DMS153 treated with DMSO at 0.1 percent for 48 hours (cell line): Measurements from ENCODE around the gene ZFR2.

ENCODE experiments used
- DNase-seq: peaks from one replicate; lab custom pipeline; 2025; ENCODE audit not compliant: unreplicated experiment; lab: John Stamatoyannopoulos, UW

Gene ZFR2

DNA sequence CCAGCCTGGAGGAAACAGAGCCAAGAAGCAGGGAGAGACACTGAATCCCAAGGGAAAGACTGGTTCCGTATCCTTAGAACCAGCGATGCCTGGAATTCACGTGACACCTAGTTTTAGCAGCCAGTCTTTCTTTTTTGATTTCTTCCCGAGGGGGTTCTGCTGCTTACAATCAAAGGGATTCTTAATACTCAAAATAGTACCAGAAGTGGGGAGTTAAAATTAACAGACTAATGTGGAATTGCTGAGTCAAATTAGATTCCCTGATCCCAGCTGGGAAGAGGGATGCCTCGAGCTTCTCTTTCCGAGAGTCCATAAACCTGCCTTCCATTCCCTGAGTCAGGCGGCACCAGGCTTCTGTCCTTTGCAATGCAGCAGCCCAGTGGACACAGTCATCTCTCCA lies 77.9 kb downstream of the ZFR2 start:
- no peak for DNase-seq

DNA sequence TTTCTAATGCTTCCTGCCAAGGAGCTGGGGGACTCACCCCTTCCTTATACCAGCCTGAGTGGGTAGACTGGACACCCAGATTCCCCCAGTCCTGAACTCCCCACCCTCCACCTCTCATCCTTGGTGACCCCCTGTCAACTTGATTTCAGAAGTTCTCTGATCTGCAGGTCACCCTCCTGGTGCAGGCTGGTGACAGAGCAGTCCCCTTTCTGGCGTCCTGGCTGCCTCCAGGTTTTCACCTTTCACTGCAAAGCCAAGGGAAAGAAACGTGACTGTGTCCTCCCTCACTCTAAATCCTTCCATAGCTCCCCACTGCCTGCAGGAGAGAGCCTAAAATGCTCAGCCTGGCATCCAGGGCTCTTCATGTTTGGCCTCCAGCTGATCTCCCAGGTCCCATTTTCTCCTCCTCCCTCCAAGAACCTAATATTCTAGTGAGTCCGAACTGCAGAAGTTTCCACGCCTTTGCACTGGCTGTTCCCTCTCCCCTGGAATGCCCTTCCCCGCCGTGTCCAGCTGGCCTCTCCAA lies 78.6 kb downstream of the ZFR2 start:
- DNase-seq, result no peak

DNA sequence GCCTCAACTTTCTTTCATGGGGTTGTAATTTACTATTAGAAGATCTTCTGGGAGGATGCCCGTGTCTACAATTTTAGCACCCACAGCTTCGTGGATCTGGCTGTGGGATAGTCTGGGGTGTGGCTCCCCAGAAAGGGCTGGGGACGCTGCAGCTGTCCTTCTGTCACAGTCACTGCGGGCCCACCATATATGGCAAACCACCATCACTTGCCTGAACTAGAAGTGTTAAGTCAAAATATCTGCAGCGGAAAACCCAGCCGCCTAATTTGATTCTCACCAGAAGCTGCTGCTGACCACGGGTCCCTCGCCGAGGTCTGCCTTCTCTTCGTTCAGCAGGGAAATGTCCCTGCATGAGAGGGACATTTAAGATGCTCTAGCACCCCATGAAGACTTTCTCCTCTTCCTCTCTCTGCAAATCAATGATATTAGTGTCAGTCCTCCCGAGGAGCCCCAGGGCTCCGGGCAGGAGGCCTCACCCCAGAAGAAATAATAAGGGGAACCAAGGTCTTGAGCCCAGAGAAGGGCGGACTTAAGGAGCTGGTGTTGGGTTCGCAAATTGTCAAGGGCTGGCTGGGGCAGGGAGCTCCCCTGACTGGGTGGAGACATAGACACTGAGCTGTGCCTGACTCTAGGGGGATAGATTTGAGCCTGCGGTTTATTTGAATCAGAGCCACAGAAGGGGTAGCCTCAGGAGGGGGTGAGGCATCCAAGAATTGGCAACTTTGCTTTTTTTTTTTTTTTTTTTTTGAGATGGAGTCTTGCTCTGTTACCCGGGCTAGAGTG lies 79.7 kb downstream of the ZFR2 start:
- DNase-seq, result no peak

DNA sequence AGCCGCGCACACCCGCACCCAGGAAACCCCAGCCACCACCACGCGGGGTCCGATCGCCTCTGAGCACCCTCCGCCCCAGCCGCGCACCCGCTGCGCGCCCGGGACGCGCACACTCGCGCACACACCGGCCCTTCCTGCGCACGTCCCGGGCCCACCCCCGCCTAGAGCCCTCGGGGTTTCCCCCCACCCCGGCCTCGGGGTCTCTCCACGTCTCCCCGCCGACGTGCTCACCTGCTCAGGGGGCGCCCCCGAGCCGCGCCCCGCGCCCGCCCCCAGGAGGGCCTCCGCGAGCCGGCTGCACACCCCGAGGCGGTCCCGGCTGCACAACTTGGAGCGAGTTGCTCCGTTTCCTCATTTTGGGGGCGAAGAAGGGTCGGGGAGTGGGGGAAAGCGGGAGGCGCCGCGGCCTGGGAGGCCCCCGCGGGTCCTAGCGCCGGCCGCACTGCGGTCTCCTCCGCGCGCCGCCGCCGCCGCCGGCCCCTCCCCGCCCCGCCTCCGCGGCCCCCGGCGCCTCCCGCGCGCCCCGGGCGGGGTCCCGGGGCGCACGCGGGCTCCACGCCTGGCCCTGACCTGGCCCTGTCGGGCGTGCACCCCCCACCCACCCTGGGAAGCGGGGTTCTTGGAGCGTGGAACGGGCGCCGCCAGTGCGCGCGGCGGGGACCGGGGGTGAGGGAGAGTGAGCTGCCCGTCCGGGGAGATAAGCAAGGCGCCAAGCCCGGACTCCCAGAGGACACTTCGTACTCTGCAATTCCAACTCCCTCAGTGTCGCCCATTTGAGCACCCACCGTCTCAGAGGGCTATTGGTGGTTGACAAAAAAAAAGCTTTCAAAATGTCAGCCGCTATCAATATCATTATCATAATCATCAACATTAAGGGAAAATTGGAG lies 82.7 kb downstream of the ZFR2 start, which contains the start of gene MATK:
Gene MATK, minus strand, starts transcription at position 444 of the 887 bp plus-strand sequence. CDS start 1,246 bp downstream, outside the sequence.
- DNase-seq, result no peak

DNA sequence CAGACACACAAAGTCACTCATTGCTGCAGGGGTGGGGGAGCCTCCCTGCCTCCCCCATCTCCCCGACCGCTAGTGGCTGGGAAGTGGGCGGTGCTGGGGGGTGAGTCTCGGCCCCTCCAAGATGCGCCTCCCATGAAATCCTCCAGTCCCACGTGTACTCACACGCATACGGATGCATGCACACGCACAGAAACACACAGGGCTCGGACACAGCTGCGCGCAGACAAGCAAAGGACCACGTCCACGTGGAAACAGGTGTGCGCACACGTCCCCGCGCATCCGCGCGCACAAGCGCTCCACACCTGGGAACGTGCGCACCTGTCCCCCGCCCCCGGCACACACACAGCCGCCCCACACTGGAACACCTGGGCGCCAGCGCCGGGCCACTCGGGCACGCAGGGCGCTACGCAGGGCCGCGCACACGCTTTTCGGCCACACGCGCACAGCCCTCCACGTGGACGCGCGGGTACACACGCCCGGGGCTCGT lies 83.3 kb downstream of the ZFR2 start:
- no peak for DNase-seq

DNA sequence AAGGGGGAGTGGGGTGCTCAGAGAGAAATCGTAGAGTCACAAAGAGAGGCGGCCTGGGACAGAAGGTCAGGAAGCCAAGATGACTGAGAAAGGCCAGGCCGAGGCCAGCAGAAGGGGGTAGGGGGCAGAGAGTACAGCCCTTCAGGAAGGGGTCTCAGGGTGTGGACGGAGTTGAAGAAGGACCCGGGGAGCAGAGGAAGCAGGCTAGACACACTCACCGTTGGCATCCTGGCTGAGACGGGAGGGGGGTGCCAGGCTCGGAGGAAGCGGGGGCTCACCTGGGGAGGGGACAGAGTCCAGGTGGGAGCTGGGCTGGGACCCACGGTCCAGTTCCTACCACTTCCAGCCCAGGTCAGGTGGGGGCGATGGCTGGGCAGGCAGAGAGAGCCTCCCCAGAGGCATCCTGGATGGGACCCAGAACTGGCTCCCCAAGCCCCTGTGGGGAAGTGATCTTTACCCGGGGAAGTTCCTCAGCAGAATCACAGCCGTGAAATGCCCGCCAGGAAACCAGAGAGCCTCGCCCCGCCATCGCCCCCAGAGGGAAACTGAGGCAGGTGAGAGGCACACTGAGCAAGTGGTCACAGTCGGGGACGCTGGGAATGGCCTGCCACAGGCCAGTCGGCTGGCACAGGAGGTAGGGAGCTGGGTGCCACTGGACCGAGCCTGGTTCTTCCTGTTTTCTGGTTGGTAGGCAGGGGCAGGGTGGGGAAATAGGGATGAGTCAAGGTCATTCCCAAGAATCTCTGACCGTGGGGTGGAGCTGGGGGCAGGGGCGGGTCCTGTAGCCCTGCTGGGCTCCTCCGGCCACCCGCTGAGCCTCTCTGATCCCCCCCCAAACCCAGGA lies 84.0 kb downstream of the ZFR2 start:
- no peak for DNase-seq

DNA sequence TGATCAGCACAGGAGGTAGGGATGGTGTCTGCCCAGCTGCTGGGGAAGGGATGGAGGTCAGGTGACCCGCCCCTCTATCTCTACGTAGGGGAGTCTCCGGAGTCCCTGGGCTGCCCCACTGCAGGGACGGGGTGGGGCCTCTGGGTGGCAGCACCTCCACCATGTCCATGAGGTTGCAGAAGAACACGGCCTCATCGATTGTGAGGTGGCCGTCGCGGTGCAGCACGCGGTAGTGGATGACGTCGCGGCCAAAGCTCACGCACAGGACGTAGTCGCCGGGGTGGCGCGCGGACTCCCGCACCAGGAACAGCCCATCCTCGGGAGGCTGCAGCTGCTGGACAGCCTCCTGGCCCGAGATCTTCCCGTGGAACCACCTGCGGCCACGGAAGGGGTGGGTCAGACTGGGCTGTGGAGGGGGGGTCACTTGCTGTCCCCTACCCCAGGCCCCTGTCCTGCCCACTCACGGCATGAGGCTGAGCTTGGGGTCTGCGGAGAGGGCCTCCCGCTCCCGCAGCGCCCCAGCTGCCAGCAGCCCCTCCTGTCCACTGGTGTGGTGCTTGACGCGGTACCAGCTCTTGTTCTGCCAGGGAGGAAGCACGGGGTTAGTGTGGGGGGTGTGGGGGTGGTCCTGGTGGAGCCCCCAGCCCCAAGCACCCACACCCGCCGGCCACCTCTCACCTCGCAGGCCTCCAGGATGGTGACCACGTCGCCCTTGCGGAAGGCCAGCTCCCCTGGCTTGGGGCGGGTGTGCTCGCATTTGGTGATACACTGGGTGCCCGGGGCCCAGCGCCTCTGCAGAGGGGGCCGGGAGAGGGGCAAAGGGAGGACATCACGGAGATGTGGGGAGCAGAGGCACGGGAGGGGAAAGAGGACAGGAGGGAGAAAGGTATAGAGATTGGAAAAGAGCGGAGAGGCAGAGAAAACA lies 84.9 kb downstream of the ZFR2 start:
- DNase-seq, result no peak

DNA sequence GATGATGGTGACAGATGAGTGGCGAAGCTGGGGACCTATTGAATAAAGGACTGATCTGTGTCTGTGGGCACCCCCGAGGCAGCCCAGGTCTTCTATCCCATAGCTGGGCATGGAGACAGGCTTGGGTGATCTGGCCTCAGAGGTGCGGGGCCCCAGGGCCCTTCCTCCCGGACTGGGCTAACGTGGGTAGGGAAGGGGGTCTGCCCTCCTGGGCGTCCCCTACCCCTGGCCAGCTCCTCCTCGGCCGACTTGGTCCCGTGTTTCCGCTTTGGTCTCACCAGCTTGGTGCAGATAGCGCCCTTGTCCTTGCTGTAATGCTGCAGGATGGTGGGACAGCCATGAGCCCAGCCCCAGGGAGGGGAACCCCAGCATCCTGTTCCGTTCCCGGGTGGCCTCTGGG lies 85.9 kb downstream of the ZFR2 start:
- DNase-seq, result no peak

DNA sequence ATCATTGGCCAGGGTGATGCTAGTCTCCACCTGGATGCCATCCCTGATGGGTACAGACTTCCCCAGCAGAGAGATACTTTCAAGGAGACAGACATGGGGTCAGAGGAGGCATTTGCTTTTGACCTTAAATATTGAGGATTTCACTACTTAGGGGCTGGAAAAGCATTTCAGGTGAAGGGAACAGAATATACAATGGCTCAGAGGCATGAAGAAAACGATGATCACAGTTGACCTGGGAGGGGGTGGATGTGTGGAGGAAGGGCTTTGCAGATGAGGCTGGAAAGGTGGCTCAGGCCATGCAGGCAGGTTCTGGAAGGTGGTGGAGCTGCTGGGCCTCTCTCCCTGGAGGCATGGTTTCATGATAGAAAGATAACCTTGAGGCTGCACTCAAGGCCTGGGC lies 86.5 kb downstream of the ZFR2 start:
- DNase-seq, result no peak

DNA sequence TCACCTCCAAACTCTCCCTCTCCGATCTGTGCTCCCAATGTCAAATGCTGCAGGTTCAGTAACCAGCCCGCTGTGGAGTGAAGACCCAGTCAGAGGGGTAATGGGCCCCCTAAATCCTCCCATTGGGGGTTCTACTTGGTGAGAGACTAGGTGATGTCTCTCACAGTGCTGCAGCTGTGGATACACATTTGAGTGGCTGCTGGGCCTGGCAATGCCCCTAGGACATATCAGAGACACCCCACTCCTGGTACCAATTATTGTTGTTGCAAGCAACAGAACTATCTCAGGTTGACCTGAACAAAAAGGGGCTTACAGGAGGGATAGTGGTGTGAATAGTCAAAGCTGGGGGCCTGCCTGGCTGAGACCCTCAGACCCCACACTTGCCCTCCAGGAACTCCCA lies 87.2 kb downstream of the ZFR2 start:
- DNase-seq, result no peak

DNA sequence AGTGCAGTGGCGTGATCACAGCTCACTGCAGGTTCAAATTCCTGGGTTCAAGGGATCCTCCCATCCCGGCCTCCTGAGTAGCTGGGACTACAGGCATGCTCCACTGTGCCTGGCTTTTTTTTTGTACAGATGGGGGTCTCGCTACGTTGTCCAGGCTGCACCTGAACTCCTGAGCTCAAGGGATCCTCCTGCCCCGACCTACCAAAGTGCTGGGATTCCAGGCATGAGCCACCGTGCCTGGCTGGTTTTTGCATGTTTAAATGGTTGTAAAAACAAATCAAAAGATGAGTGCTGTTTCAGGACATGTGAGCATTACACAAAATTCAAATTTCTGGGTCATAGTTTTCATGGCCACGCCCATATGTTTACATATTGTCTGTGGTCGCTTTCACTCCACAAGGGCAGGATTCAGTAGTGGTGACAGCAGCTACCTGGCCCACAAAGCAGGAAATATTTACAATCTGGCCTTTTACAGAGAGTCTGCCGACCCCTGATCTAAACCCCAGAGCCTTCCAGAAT lies 88.0 kb downstream of the ZFR2 start:
- no peak for DNase-seq

DNA sequence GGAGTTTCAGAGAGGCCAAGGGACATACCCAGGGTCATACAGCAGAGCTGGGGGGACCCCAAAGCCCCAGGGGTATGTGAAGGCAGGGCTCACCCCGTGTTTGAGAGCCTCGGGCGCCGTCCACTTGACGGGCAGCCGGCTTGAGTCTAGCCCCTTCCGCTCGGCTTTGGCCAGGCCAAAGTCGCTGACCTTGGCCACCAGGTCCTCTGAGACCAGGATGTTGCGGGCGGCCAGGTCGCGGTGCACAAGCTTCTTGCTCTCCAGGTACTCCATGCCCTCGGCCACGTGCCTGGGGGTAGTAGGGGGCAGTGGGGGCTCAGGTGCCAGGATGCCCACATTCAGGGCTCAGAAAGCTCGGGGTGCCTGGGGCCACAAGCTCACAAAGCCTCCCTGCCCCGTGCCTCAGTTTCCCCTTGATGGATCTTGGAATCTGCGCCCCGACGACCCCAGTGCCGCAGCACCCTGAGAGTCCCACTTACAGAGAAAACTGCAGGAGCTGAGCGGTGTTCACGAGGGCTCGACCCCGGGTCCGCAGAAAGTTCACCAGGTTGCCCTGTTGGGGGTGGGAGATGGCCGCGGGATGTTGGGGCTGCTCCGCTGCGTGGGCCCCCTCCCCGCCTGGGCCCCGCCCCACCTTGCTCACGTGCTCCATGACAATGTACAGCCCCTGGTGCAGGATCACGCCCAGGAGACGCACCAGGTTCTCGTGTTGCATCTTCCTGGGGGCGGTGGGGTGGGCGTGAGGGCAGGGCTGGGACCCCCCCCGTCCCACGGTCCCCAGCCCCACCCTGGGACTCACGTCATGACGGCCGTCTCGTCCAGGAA lies 89.7 kb downstream of the ZFR2 start:
- no peak for DNase-seq

DNA sequence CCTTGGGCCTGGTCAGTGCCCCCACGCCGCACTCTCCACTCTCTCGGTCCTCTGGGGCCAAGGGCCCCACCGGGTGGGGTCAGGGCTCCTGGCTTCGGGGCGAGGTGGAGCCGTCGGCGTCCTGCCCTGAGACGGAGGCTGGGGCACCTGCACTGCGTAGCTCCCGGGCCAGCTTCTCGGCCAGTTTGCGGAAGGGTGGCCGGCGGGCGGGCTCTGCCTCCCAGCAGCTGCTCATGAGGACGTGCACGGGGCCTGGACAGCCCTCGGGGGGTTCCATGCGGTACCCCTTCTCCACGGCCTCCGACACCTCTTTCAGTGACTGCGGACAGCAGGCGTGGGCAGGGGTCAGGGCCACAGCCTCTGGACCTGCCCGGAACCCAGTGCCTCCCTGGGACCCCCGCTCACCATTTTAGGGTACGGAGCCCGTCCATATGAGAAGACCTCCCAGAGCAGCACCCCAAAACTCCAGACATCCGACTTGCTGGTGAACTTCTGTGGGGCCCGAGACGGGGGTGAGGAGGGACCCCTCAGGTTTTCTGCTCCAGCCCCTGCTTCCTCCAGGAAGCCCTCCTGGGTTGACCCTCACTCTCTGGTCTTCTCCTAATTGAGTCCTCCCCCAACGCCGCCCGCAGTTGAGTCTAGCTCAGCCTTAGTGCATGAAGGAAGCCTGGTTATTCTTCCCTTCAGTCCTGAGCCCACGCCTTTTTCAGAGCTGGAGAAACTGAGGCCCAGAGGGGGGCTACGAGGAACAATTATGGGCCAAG lies 90.6 kb downstream of the ZFR2 start:
- no peak for DNase-seq

DNA sequence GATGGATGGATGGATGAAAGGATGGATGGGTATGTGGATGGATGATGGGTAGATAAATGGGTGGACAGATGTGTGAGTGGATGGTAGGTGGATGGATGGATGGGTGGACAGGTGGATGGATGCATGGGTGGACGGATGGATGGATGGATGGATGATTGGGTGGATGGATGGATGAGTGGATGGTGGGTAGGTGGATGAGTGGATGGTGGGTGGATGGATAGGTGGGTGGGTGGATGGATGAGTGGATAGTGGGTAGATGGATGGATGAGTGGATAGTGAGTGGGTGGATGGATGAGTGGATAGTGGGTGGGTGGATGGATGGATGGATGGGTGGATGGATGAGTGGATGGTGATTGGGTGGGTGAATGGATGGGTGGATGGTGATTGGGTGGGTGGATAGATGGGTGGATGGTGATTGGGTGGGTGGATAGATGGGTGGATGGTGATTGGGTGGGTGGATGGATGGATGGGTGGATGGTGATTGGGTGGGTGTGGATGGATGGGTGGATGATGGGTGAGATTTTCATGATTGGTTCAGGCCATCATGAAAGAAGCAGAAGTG lies 92.3 kb downstream of the ZFR2 start:
- DNase-seq, result no peak

DNA sequence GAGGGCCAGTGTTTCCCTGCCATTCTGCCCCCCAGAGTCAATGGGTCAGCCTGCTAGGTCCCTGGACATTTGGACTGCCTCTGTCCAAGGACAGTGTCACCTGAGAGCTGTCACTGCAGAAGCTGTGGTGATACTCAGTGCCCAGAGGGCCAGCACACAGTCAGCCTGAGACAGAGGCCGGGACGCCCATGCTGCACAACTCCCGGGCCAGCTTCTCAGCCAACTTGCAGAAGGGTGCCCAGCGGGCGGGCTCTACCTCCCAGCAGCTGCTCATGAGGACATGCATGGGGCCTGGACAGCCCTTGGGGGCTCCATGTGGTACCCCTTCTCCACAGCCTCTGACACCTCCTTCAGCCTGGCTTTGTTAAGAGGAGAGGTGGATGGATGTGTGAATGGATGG lies 93.0 kb downstream of the ZFR2 start:
- no peak for DNase-seq

DNA sequence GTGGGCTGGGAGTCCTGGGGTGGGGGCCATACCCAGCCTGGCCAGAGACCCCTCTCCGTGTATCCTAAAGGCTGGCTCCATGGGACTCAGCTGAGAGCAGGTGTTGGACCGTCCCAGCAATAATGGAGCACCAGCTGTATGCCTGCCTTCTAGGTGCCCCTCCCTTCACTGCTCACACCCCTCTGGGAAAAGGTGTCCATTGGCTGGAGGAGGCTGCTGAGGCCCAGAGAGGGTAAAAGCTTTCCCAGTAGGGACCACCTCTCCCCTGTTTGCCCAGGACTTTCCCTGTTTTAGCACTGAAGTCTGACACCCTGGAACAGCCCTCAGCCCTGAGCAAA lies 93.5 kb downstream of the ZFR2 start:
- DNase-seq, result no peak

DNA sequence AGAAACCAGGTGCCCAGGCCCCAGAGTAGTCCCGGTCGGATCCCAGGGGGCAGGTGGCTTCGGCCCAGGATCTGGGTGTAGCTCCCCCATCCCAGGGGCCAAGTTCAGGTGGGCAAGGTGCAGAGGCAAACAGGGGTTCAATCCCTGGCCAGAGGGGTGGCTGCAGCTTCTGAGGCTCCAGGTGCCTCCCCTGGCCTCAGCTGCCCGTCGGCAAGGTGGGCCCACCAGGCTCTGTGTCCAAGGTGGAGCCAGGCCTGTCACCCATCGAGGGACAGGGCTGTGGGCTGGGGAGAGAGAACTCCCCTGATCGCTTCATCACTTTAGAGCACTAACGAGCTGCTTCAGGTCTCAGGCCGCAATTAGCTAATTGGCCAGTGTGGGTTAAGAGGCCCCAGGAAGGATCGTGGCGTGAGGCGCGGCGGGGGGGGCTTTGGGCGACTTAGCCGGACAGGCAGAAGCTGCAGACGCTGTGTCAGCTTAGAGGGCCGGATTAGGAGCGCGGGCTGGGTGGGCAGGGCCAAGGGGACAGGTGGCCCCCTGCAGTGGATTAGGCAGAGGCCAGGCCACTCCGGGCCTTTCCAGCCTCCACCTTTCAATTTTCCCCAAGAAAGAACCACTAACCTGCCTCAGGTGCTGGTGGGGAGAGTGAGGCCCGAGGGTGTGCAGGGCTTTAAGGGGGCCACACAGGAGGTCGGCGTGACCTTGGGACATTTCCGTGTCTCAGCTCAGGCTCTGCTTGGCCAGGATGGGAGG lies 94.0 kb downstream of the ZFR2 start:
- no peak for DNase-seq
